Neural progenitor cell (in vitro differentiated cells): Measurements from ENCODE around the gene TMEM126B.
"Not testable (repeated sequence)": the region's sequence is repeated elsewhere in the genome, so short reads cannot be mapped to it uniquely, and the experiment has no call there.

Experiments used
- CTCF ChIP-seq: fragments of 200-600 bp; sonication (generic); IDR thresholded peaks from 2 replicates; pipeline ENCODE4 v1.5.1; 2017; ENCODE audit warnings: antibody characterized with exemption, mild to moderate bottlenecking
- EZH2 ChIP-seq: fragments of 200-600 bp; sonication (generic); IDR thresholded peaks from 2 replicates; pipeline ENCODE4 v1.6.1; 2017; ENCODE audit warnings: antibody characterized with exemption, mild to moderate bottlenecking, moderate library complexity

- TF ChIP-seq CTCF, EZH2: not testable (repeated sequence)
These were observed 19.8 kb upstream of the TMEM126B start for GRCh38 chr11:85608621-85609020.
